GM12878 (cell line): ENCODE results near the gene TLR1. TPM values are rescaled to one million over a fixed set of nuclear protein-coding genes. Genes with fewer than 3 reads are reported as not detected.

Experiments used
- ASH2L ChIP-seq: fragments of 300-600, 200-600 bp; sonication (generic); IDR thresholded peaks from 2 replicates; pipeline ENCODE4 v1.6.1; 2017; ENCODE audit warnings: low read depth, mild to moderate bottlenecking, borderline replicate concordance
- E4F1 ChIP-seq: fragments of 450-650 bp; IDR thresholded peaks from 2 replicates; pipeline ENCODE4 v1.6.1; 2018; ENCODE audit warnings: borderline replicate concordance, mild to moderate bottlenecking; ENCODE audit not compliant: partially characterized antibody
- EP300 ChIP-seq, 2 experiments: fragments of 150-350 bp in 1 of 2; IDR thresholded peaks; 2 replicates each; pipeline ENCODE4 v1.6.1; 2011 to 2012; ENCODE audit warnings: low read depth in 2 of 2, low read length in 2 of 2, borderline replicate concordance in 1 of 2, improper control_type of control experiment in 1 of 2, inconsistent platforms in 1 of 2; ENCODE audit not compliant: control insufficient read depth in 1 of 2
- EZH2 ChIP-seq: IDR thresholded peaks from 2 replicates; pipeline ENCODE4 v1.6.1; 2012; ENCODE audit warnings: low read depth, mild to moderate bottlenecking, control low read depth, inconsistent platforms, low read length, borderline replicate concordance; ENCODE audit not compliant: control insufficient read depth
- FOS ChIP-seq: IDR thresholded peaks from 3 replicates; pipeline ENCODE4 v1.6.1; 2011; ENCODE audit warnings: borderline replicate concordance; ENCODE audit not compliant: insufficient read length; ENCODE audit errors: extremely low read depth
- FOXM1 ChIP-seq: IDR thresholded peaks from 2 replicates; pipeline ENCODE4 v1.6.1; 2012; ENCODE audit warnings: low read depth, mild to moderate bottlenecking, inconsistent platforms, low read length, moderate library complexity
- GATAD2B ChIP-seq: fragments of 450-650 bp; conservative IDR thresholded peaks from 2 replicates; pipeline ENCODE4 v1.6.1; 2017; ENCODE audit warnings: low read depth, mild to moderate bottlenecking, moderate library complexity
- HDAC2 ChIP-seq: fragments of 200-600 bp; sonication (generic); IDR thresholded peaks from 2 replicates; pipeline ENCODE4 v1.6.1; 2017
- KLF5 ChIP-seq: fragments of 450-650 bp; IDR thresholded peaks from 2 replicates; pipeline ENCODE4 v1.6.1; 2014; ENCODE audit warnings: mild to moderate bottlenecking; ENCODE audit not compliant: partially characterized antibody
- MTA2 ChIP-seq: fragments of 450-650 bp; IDR thresholded peaks from 2 replicates; pipeline ENCODE4 v1.6.1; 2016; ENCODE audit warnings: low read depth, mild to moderate bottlenecking, moderate library complexity
- NRF1 ChIP-seq: conservative IDR thresholded peaks from 2 replicates; pipeline ENCODE4 v1.6.1; 2011; ENCODE audit warnings: mild to moderate bottlenecking, low read depth, low read length, improper control_type of control experiment
- POU2F2 ChIP-seq: IDR thresholded peaks from 3 replicates; pipeline ENCODE4 v1.6.1; 2011; ENCODE audit warnings: low read depth, mild to moderate bottlenecking, low read length, borderline replicate concordance
- RBBP5 ChIP-seq: fragments of 200-600 bp; sonication (generic); conservative IDR thresholded peaks from 2 replicates; pipeline ENCODE4 v1.6.1; 2016
- RCOR1 ChIP-seq: conservative IDR thresholded peaks from 2 replicates; pipeline ENCODE4 v1.6.1; 2012; ENCODE audit warnings: low read depth, low read length, improper control_type of control experiment
- RFX5 ChIP-seq: IDR thresholded peaks from 2 replicates; pipeline ENCODE4 v1.6.1; 2011; ENCODE audit warnings: low read depth, low read length, improper control_type of control experiment
- SMAD5 ChIP-seq: IDR thresholded peaks from 2 replicates; pipeline ENCODE4 v1.6.1; 2016; ENCODE audit warnings: antibody characterized with exemption, low read depth
- SREBF1 ChIP-seq: IDR thresholded peaks from 2 replicates; pipeline ENCODE4 v1.6.1; 2012; ENCODE audit warnings: mild to moderate bottlenecking, low read length
- TAF1 ChIP-seq: IDR thresholded peaks from 2 replicates; pipeline ENCODE4 v1.6.1; 2011; ENCODE audit warnings: mild to moderate bottlenecking, low read depth, low read length, borderline replicate concordance
- TBL1XR1 ChIP-seq: IDR thresholded peaks from 2 replicates; pipeline ENCODE4 v1.6.1; 2012; ENCODE audit warnings: low read depth, low read length, improper control_type of control experiment
- TCF12 ChIP-seq: IDR thresholded peaks from 2 replicates; pipeline ENCODE4 v1.6.1; 2011; ENCODE audit warnings: low read depth, mild to moderate bottlenecking, low read length
- TCF7 ChIP-seq: IDR thresholded peaks from 2 replicates; pipeline ENCODE4 v1.6.1; 2014; ENCODE audit warnings: antibody characterized with exemption, borderline replicate concordance
- USF2 ChIP-seq: IDR thresholded peaks from 2 replicates; pipeline ENCODE4 v1.6.1; 2011; ENCODE audit warnings: low read depth, low read length, improper control_type of control experiment, borderline replicate concordance
- YY1 ChIP-seq: IDR thresholded peaks from 2 replicates; pipeline ENCODE4 v1.6.1; 2011; ENCODE audit warnings: low read depth, mild to moderate bottlenecking, low read length
- ZBTB11 ChIP-seq: fragments of 450-650 bp; formaldehyde crosslinking; IDR thresholded peaks from 2 replicates; pipeline ENCODE4 v1.5.0; 2022; ENCODE audit warnings: mild to moderate bottlenecking, missing genetic modification characterization
- ZNF274 ChIP-seq: IDR thresholded peaks from one replicate; pipeline ENCODE4 v1.8.0; 2011; ENCODE audit not compliant: insufficient read length, insufficient read depth
- polyA plus RNA-seq, 11 experiments: library from polyadenylated mRNA; depleted of rRNA in 4 of 11; unstranded in 6 of 11; stranded (reverse) in 5 of 11; fragments of >200 nt; fragmentation: Nextera tagmentation in 4 of 11; fragmentation: Illumina TruSeq in 1 of 11; extraction: Ambion mirVana in 4 of 11; extraction: Trizol in 1 of 11; gene quantifications; 1 replicate in 1 of 11; 2 replicates in 10 of 11; pipeline versions ENCODE4 v1.2.1 to v1.2.3, GENCODE V29; 2011 to 2016; ENCODE audit warnings: inconsistent platforms in 2 of 11, missing spikeins in 2 of 11, low read depth in 1 of 11
- total RNA-seq, 4 experiments: library from RNA; depleted of rRNA in 3 of 4; stranded (reverse); fragments of >200 nt in 3 of 4; fragmentation: Illumina TruSeq in 1 of 4; extraction: Trizol in 1 of 4; gene quantifications; 2 replicates each; pipeline versions ENCODE4 v1.2.1 to v1.2.3, GENCODE V29; 2013 to 2021

Gene TLR1
- total and polyA plus RNA-seq, 10 of the 15 experiments (the other 5 are each of a cell fraction or from before 2014, with no cell fraction given), result 9.3 to 57.1 (median 20.4) TPM

- TF ChIP-seq ZBTB11 (CRISPR knock-in tag) (no peak), TBL1XR1 (peak; percentile 93; the same call in 1 of the 2 replicates), RBBP5 (no peak), USF2 (no peak), MTA2 (peak; percentile 83), RCOR1 (no peak; the same call in 1 of the 2 replicates), POU2F2 (peak; percentile 86; the same call in 2 of the 3 replicates), TCF12 (0 out of 2 replicates have a peak, but pooled peaks have one; percentile 30), HDAC2 (no peak), EZH2 (no peak), ASH2L (no peak), SMAD5 (no peak; the same call in 1 of the 2 replicates), SREBF1 (no peak), RFX5 (no peak), TAF1 (peak; percentile 43; the same call in 1 of the 2 replicates), FOS (no peak), FOXM1 (peak; percentile 78), ZNF274 (no peak), NRF1 (no peak), GATAD2B (no peak; the same call in none of the 2 replicates), YY1 (peak; percentile 4; the same call in 1 of the 2 replicates), EP300 (IDR thresholded peaks at IDR 0.05; ENCODE audit: borderline replicate concordance in 1 of 2, control insufficient read depth in 1 of 2, low read depth in 2 of 2, low read length in 2 of 2) (no peak; a peak in 1 of 4 replicates), KLF5 (peak; percentile 42), E4F1 (no peak), TCF7 (no peak)
Measured at GRCh38 chr4:38805530-38806145, 1.0 kb upstream of the TLR1 start (continued).
